ENCODE measurements around the gene MTRFR.
"Not testable (repeated sequence)": the region's sequence is repeated elsewhere in the genome, so short reads cannot be mapped to it uniquely, and the experiment has no call there.

MTRFR gene

GRCh38 chr12:123232807-123233504 lies at the start of gene MTRFR, which contains the start of gene MPHOSPH9:
Gene MTRFR (plus strand): TSS chr12:123233436. CDS start chr12:123253675, 20,239 bp downstream.
Gene MPHOSPH9 (minus strand): TSS chr12:123233141. CDS start chr12:123230364, 2,777 bp downstream.
- peak; percentile 100 for DNase-seq
- TF ChIP-seq POLR2A (IDR thresholded peaks at IDR 0.05; ENCODE audit: low read length): peak; percentile 100
- TF ChIP-seq GATA1 (IDR thresholded peaks at IDR 0.05; ENCODE audit: low read depth, low read length): peak; percentile 99

- TF ChIP-seq POLR2A (IDR thresholded peaks at IDR 0.05; ENCODE audit: low read length) (no peak), GATA1 (IDR thresholded peaks at IDR 0.05; ENCODE audit: low read depth, low read length) (no peak)
- DNase-seq: no peak
Measured at GRCh38 chr12:123187637-123188036, 45.6 kb upstream of the MTRFR start.

- no peak for DNase-seq
- TF ChIP-seq POLR2A (IDR thresholded peaks at IDR 0.05; ENCODE audit: low read length) (no peak), GATA1 (IDR thresholded peaks at IDR 0.05; ENCODE audit: low read depth, low read length) (no peak)
Measured at GRCh38 chr12:123199936-123200335, 33.3 kb upstream of the MTRFR start.

GRCh38 chr12:123200414-123200813 lies 32.8 kb upstream of the MTRFR start:
- TF ChIP-seq POLR2A (IDR thresholded peaks at IDR 0.05; ENCODE audit: low read length) (no peak), GATA1 (IDR thresholded peaks at IDR 0.05; ENCODE audit: low read depth, low read length) (no peak)
- no peak for DNase-seq

DNA sequence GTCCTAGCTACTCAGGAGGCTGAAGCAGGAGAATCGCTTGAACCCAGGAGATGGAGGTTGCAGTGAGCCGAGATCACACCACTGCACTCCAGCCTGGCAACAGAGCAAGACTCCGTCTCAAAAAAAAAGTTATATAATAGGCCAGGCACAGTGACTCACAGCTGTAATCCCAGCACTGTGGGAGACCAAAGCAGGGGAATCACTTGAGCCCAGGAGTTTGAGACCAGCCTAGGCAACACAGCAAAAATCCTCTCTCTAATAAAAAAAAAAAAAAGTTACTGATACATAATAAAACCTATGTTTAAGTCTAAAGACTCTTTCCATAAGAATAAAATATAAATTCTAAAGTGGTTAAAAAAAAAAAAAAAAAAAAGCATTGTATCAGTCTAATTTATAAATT lies 26.4 kb upstream of the MTRFR start:
- not testable (repeated sequence) for DNase-seq

GRCh38 chr12:123207815-123208214 lies 25.4 kb upstream of the MTRFR start:
- DNase-seq: not testable (repeated sequence)

DNA sequence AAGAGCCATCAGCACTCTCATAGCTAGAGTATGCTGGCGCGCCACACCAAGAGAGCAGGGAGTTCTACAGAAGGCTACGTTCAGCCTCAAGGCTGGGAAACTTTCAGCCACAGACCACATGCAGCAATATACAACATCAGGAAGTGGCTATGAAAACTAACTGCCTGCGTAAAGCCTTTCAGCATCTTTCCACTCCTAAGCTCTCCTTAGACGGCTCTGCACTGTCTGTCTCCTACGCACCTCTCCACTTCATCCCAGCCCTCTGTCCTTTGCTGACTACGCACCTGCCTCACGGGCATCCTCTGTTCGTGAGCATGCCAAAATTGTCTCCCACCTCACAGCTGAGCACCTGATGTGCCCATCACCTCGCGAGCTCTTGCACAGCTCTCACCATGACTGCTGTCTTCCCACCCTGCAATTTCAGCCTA lies 10.0 kb upstream of the MTRFR start:
- no peak for TF ChIP-seq GATA1 (IDR thresholded peaks at IDR 0.05; ENCODE audit: low read depth, low read length)
- DNase-seq: no peak

DNA sequence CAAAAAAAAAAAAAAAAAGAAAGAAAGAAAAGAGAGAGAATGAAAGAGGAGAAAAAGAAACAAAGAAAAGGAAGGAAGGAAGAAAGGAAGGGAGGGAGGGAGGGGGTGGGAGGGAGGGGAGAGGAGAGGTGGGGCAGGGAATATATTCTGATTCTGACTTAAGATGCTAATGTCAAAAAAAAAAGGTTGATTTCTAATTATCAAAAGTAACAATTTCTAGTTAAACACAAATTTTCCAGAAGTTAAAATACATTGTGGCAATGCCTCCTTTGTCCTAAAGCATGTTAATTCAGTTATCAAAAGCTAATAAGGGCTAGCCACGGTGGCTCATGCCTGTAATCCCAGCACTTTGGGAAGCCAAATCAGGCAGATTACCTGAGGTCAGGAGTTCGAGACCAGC lies 7.8 kb upstream of the MTRFR start:
- TF ChIP-seq POLR2A (IDR thresholded peaks at IDR 0.05; ENCODE audit: low read length): no peak
- TF ChIP-seq GATA1 (IDR thresholded peaks at IDR 0.05; ENCODE audit: low read depth, low read length): no peak
- DNase-seq: no peak

GRCh38 chr12:123227581-123228258 lies 5.5 kb upstream of the MTRFR start:
- peak in 1 of 2 experiments; percentile 7 for DNase-seq

GRCh38 chr12:123229051-123229450 lies 4.2 kb upstream of the MTRFR start:
- DNase-seq: no peak
- TF ChIP-seq POLR2A (IDR thresholded peaks at IDR 0.05; ENCODE audit: low read length): no peak
- TF ChIP-seq GATA1 (IDR thresholded peaks at IDR 0.05; ENCODE audit: low read depth, low read length): no peak

More at GRCh38 chr12:123227581-123228258, 5.5 kb upstream of the MTRFR start:
- TF ChIP-seq POLR2A (IDR thresholded peaks at IDR 0.05; ENCODE audit: low read length): no peak
- TF ChIP-seq GATA1 (IDR thresholded peaks at IDR 0.05; ENCODE audit: low read depth, low read length): no peak

GRCh38 chr12:123231931-123232330 lies 1.3 kb upstream of the MTRFR start:
- no peak for TF ChIP-seq POLR2A (IDR thresholded peaks at IDR 0.05; ENCODE audit: low read length)
- TF ChIP-seq GATA1 (IDR thresholded peaks at IDR 0.05; ENCODE audit: low read depth, low read length): no peak
- peak; percentile 12 to 44 for DNase-seq

DNA sequence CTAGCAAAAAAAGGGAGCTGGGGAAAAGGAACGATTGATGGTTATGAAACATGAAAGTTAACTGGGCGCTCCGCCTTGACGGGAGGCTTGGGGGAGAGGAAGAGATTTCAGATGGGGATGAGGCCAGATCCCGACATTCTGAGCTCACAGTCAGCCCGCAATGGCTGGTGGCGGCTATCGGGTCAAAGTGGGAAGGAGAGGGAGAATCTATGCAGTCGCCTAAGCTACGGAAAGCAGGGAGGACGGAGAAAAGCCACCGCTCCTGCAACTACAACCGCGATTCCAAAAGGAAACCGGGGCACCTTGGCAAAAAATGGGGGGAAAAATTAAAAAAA lies 797 bp upstream of the MTRFR start:
- DNase-seq: no peak
- no peak for TF ChIP-seq POLR2A (IDR thresholded peaks at IDR 0.05; ENCODE audit: low read length)
- no peak for TF ChIP-seq GATA1 (IDR thresholded peaks at IDR 0.05; ENCODE audit: low read depth, low read length)

GRCh38 chr12:123233505-123234308 lies 471 bp downstream of the MTRFR start:
- TF ChIP-seq GATA1 (IDR thresholded peaks at IDR 0.05; ENCODE audit: low read depth, low read length): no peak
- no peak for TF ChIP-seq POLR2A (IDR thresholded peaks at IDR 0.05; ENCODE audit: low read length)
- peak in 1 of 2 experiments; percentile 81 for DNase-seq

- peak; percentile 65 to 80 for DNase-seq
- no peak for TF ChIP-seq GATA1 (IDR thresholded peaks at IDR 0.05; ENCODE audit: low read depth, low read length)
- TF ChIP-seq POLR2A (IDR thresholded peaks at IDR 0.05; ENCODE audit: low read length): no peak
Measured at GRCh38 chr12:123237646-123238329, 4.6 kb downstream of the MTRFR start.
